NCI-H128 (cell line): ENCODE data around the gene NR6A1.

Experiments
- DNase-seq: peaks from one replicate; lab custom pipeline; 2025; ENCODE audit not compliant: unreplicated experiment; lab: John Stamatoyannopoulos, UW

The NR6A1 gene

GRCh38 chr9:124477648-124478285, 293.3 kb downstream of the NR6A1 start:
- peak; percentile 41 for DNase-seq

DNA sequence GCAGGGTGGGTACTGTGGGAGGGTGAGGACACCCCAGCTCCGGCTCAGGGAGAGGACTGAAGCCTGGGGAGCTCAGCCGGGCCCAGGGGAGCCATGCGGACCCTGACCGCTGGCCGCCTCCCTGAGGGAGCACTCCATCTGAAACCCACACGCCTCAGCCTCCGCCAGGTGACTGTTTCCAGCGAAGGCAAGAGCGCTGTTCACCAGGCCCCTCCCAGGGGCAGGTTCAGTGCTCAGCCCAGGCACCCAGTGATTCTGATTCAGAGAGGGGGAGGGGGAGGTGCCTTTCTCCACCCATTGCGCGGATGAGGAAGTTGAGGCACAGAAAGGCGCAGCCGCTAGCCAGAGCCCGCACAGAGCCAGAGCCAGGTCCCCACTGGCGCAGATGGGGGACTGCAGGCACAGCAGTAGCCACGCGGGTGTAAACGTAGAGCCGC, 293.9 kb downstream of the NR6A1 start:
- DNase-seq, result no peak

GRCh38 chr9:124475868-124476690, 295.0 kb downstream of the NR6A1 start:
- no peak for DNase-seq

DNA sequence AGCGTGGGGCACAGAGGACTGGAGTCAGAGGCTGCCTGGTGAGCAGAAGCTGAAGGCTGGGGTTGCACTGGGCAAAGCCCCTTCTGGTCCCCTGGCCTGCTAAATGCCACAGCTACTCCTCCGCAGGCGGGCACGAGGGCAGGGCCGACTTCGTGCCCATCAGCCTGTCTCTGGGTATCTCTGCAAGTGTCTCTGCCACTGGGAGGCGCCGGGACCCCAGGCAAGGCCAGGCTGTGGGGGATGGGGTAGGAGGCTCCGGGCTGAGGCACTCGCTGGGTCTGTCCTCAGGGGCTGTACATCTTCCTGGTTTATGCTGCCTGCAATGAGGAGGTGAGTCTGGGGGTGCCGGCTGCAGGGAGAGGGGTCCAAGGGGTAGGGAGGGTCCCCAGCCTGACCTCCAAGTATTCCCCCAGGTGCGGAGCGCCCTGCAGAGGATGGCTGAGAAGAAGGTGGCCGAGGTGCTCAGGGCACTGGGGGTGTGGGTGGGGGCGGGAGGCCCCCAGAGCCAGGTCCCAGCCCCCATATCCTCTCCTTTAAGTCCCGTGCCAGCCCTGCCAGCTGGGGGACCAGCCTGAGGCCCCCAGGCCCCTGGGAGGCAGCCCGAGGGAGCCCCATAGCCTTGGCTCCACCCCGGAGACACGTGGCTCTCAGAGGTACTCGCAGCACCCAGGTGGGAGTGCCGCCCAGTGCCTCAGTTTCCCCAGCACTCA, 295.8 kb downstream of the NR6A1 start:
- no peak for DNase-seq

GRCh38 chr9:124474151-124474550, 297.0 kb downstream of the NR6A1 start:
- no peak for DNase-seq

DNA sequence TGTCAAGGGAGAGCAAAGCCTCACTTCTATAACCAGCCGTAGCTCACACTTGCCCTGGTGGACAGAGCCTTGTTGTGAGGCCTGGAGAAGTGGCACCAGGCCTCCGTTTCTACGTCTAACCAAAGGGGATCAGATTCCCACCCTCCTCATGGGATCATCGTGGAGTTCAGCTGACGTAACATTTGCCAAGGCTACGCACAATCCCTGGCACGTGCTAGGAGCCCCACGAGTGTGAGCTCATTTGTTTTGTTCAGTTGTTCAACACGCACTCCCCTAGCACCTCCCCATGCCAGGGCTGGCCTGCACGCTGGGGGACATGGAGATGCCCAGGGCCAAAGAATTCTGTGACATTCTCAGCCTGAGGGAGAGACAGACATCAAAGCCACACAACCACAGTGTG, 297.8 kb downstream of the NR6A1 start:
- no peak for DNase-seq

- no peak for DNase-seq
Measured at GRCh38 chr9:124472770-124473169, 298.3 kb downstream of the NR6A1 start.

DNA sequence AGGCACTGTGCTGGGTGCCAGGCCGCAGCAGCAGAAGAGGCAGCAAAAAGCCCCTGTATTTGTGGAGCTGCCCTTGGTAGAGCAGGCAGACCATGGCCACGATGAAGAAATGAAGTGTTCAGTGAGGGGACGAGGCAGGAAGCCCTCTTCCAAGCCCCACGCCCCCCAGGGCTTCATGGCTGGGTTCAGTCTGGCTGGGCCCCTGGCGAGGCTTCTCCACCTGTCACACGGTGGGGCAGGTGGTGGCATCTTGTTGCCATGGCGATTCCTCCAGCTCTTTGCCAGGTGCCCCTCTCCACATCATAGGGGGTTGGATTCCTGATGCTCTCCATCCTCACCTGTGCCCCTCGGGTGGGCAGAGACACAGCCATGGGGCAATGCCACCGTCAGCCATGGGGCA, 299.4 kb downstream of the NR6A1 start:
- no peak for DNase-seq

DNA sequence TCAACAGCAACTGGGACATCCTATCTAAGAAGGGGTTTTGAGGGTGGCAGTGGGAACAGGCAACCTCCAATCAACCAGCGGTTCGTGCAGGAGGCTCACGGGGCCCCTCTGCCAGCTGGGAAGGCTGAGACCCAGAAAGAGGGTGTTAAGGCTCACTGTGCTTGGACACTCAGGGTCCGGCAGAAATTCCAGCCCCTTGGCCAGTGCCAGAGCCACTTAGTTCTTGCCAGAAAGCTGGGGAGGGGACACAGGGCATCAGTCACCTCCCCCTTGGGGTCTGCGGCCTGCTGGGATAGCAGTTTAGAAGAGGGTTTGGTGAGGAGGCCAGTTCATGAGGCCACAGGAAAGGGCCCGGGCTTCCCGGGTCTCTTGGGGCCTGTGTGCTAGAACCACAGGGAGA, 300.4 kb downstream of the NR6A1 start:
- DNase-seq, result no peak

DNA sequence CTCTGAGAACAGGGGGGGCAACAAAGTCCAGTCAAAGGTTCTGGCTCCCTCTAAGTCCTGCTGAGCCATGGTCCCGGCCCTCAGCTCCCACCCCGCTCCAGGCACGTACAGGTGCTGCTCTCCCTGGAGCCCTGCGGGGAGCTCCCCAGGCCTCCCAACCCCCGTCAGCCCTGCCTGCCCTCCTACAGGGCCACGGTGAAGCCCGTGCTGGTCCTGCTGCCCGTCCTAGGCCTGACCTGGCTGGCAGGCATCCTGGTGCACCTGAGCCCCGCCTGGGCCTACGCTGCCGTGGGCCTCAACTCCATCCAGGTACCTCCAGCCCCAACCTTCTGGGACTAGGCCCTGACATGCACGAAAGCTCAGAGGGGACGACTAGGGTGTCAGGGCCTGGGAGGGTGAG, 300.8 kb downstream of the NR6A1 start:
- no peak for DNase-seq

GRCh38 chr9:124469011-124469832, 301.9 kb downstream of the NR6A1 start:
- no peak for DNase-seq

- DNase-seq, result no peak
Measured at GRCh38 chr9:124468061-124468740, 302.9 kb downstream of the NR6A1 start.

GRCh38 chr9:124467410-124468060, 303.6 kb downstream of the NR6A1 start:
- DNase-seq, result no peak
